Measurements from ENCODE around the gene SARM1.

Gene SARM1

GRCh38 chr17:28346746-28347246, 24.7 kb upstream of the SARM1 start:
- no peak for DNase-seq
- no peak overlapping the region for H3K27ac Mint-ChIP-seq
- H3K36me3 Mint-ChIP-seq (ENCODE audit: low read depth), result peaks cover 97% of the 10 kb centered on the region
- no peaks in the 10 kb centered on the region for H3K27me3 Mint-ChIP-seq
- H3K4me3 Mint-ChIP-seq, result no peak overlapping the region
- no peaks in the 10 kb centered on the region for H3K9me3 Mint-ChIP-seq
- peaks cover 2% of the 10 kb centered on the region for H3K4me1 Mint-ChIP-seq (ENCODE audit: low read depth)

GRCh38 chr17:28347261-28347891, 24.1 kb upstream of the SARM1 start:
- peaks cover 97% of the 10 kb centered on the region for H3K36me3 Mint-ChIP-seq (ENCODE audit: low read depth)
- no peaks in the 10 kb centered on the region for H3K9me3 Mint-ChIP-seq
- H3K27ac Mint-ChIP-seq, result peak overlapping the region; percentile 66
- peaks cover 2% of the 10 kb centered on the region for H3K4me1 Mint-ChIP-seq (ENCODE audit: low read depth)
- no peaks in the 10 kb centered on the region for H3K27me3 Mint-ChIP-seq
- no peak for DNase-seq
- H3K4me3 Mint-ChIP-seq, result no peak overlapping the region

- no peak for DNase-seq
- H3K4me3 Mint-ChIP-seq, result no peak overlapping the region
- H3K4me1 Mint-ChIP-seq (ENCODE audit: low read depth), result no peaks in the 10 kb centered on the region
- no peaks in the 10 kb centered on the region for H3K27me3 Mint-ChIP-seq
- H3K9me3 Mint-ChIP-seq, result no peaks in the 10 kb centered on the region
- peaks cover 98% of the 10 kb centered on the region for H3K36me3 Mint-ChIP-seq (ENCODE audit: low read depth)
- no peak overlapping the region for H3K27ac Mint-ChIP-seq
Measured at GRCh38 chr17:28348979-28349378, 22.5 kb upstream of the SARM1 start.

GRCh38 chr17:28350271-28350670, 21.2 kb upstream of the SARM1 start:
- peaks cover 97% of the 10 kb centered on the region for H3K36me3 Mint-ChIP-seq (ENCODE audit: low read depth)
- H3K27me3 Mint-ChIP-seq, result no peaks in the 10 kb centered on the region
- H3K27ac Mint-ChIP-seq, result no peak overlapping the region

GRCh38 chr17:28357061-28357900, 14.2 kb upstream of the SARM1 start, which contains the start of gene POLDIP2:
TSS of gene POLDIP2 (minus strand) at chr17:28357527. CDS start at chr17:28357448, 79 bp downstream.
- peak within 1 kb of the TSS; percentile 99 for H3K4me3 Mint-ChIP-seq
- peaks cover 82% of the 10 kb centered on the region for H3K36me3 Mint-ChIP-seq (ENCODE audit: low read depth)
- H3K4me1 Mint-ChIP-seq (ENCODE audit: low read depth), result peaks cover 36% of the 10 kb centered on the region
- peak within 1 kb of the TSS; percentile 97 for H3K27ac Mint-ChIP-seq
- no peaks in the 10 kb centered on the region for H3K27me3 Mint-ChIP-seq
- no peaks in the 10 kb centered on the region for H3K9me3 Mint-ChIP-seq
- peak; percentile 97 for DNase-seq

More at GRCh38 chr17:28350271-28350670, 21.2 kb upstream of the SARM1 start:
- no peak overlapping the region for H3K4me3 Mint-ChIP-seq
- no peaks in the 10 kb centered on the region for H3K9me3 Mint-ChIP-seq
- H3K4me1 Mint-ChIP-seq (ENCODE audit: low read depth), result peaks cover 5% of the 10 kb centered on the region
- DNase-seq, result no peak

- H3K27ac Mint-ChIP-seq, result peak overlapping the region; percentile 97
Measured at GRCh38 chr17:28357901-28358197, 13.6 kb upstream of the SARM1 start.

GRCh38 chr17:28363186-28363585, 8.3 kb upstream of the SARM1 start:
- Mint-ChIP-seq H3K36me3 (ENCODE audit: low read depth) (peaks cover 63% of the 10 kb centered on the region), H3K27me3 (no peaks in the 10 kb centered on the region), H3K9me3 (no peaks in the 10 kb centered on the region), H3K4me1 (ENCODE audit: low read depth) (peaks cover 12% of the 10 kb centered on the region), H3K4me3 (no peak overlapping the region), H3K27ac (no peak overlapping the region)
- no peak for DNase-seq

More at GRCh38 chr17:28357901-28358197, 13.6 kb upstream of the SARM1 start:
- Mint-ChIP-seq H3K36me3 (ENCODE audit: low read depth) (peaks cover 81% of the 10 kb centered on the region), H3K9me3 (no peaks in the 10 kb centered on the region), H3K27me3 (no peaks in the 10 kb centered on the region), H3K4me3 (peak overlapping the region; percentile 99), H3K4me1 (ENCODE audit: low read depth) (peaks cover 36% of the 10 kb centered on the region)
- no peak for DNase-seq

GRCh38 chr17:28363776-28364650, 7.5 kb upstream of the SARM1 start:
- Mint-ChIP-seq H3K27ac (peak overlapping the region; percentile 37), H3K36me3 (ENCODE audit: low read depth) (peaks cover 61% of the 10 kb centered on the region), H3K4me1 (ENCODE audit: low read depth) (peaks cover 3% of the 10 kb centered on the region), H3K4me3 (no peak overlapping the region), H3K9me3 (no peaks in the 10 kb centered on the region), H3K27me3 (no peaks in the 10 kb centered on the region)
- no peak for DNase-seq

GRCh38 chr17:28364665-28365363, 6.7 kb upstream of the SARM1 start, which contains the start of gene SEBOX:
TSS of gene SEBOX (minus strand) at chr17:28365199. CDS start at chr17:28365151, 48 bp downstream.
- peaks cover 55% of the 10 kb centered on the region for H3K36me3 Mint-ChIP-seq (ENCODE audit: low read depth)
- no peak within 1 kb of the TSS for H3K27ac Mint-ChIP-seq
- H3K4me1 Mint-ChIP-seq (ENCODE audit: low read depth), result no peaks in the 10 kb centered on the region
- no peaks in the 10 kb centered on the region for H3K27me3 Mint-ChIP-seq
- H3K4me3 Mint-ChIP-seq, result no peak within 1 kb of the TSS
- DNase-seq, result no peak
- H3K9me3 Mint-ChIP-seq, result no peaks in the 10 kb centered on the region

GRCh38 chr17:28365487-28365886, 6.0 kb upstream of the SARM1 start:
- no peak overlapping the region for H3K27ac Mint-ChIP-seq
- DNase-seq, result no peak
- no peak overlapping the region for H3K4me3 Mint-ChIP-seq
- peaks cover 48% of the 10 kb centered on the region for H3K36me3 Mint-ChIP-seq (ENCODE audit: low read depth)
- no peaks in the 10 kb centered on the region for H3K9me3 Mint-ChIP-seq
- no peaks in the 10 kb centered on the region for H3K4me1 Mint-ChIP-seq (ENCODE audit: low read depth)
- no peaks in the 10 kb centered on the region for H3K27me3 Mint-ChIP-seq

- Mint-ChIP-seq H3K27me3 (no peaks in the 10 kb centered on the region), H3K36me3 (ENCODE audit: low read depth) (peaks cover 37% of the 10 kb centered on the region), H3K4me3 (no peak overlapping the region), H3K4me1 (ENCODE audit: low read depth) (peaks cover 6% of the 10 kb centered on the region), H3K9me3 (no peaks in the 10 kb centered on the region), H3K27ac (peak overlapping the region; percentile 51)
- no peak for DNase-seq
Measured at GRCh38 chr17:28366605-28367004, 4.9 kb upstream of the SARM1 start.

- Mint-ChIP-seq H3K36me3 (ENCODE audit: low read depth) (peaks cover 31% of the 10 kb centered on the region), H3K27ac (peak overlapping the region; percentile 59), H3K4me3 (no peak overlapping the region), H3K4me1 (ENCODE audit: low read depth) (peaks cover 11% of the 10 kb centered on the region), H3K27me3 (no peaks in the 10 kb centered on the region), H3K9me3 (no peaks in the 10 kb centered on the region)
- no peak for DNase-seq
Measured at GRCh38 chr17:28367641-28368305, 3.7 kb upstream of the SARM1 start.

- H3K27me3 Mint-ChIP-seq, result no peaks in the 10 kb centered on the region
- no peaks in the 10 kb centered on the region for H3K9me3 Mint-ChIP-seq
- no peak overlapping the region for H3K4me3 Mint-ChIP-seq
- peaks cover 17% of the 10 kb centered on the region for H3K4me1 Mint-ChIP-seq (ENCODE audit: low read depth)
- peaks cover 32% of the 10 kb centered on the region for H3K36me3 Mint-ChIP-seq (ENCODE audit: low read depth)
- DNase-seq, result no peak
- H3K27ac Mint-ChIP-seq, result peak overlapping the region; percentile 59
Measured at GRCh38 chr17:28368306-28368831, 3.1 kb upstream of the SARM1 start.

All from activated T-cell treated with anti-CD3 and anti-CD28 coated beads, Interleukin-2, amount 50 U/mL, for 24 hours (primary cell).